KMS-11 (cell line): ENCODE results near the gene ANGEL2.

Source experiments
- H2AFZ ChIP-seq: fragments of 200-600 bp; sonication (generic); 2 replicates; pipeline ENCODE4 v1.6.1; 2016; ENCODE audit warnings: antibody characterized with exemption, mixed run types, low read depth
- H3K27ac ChIP-seq: fragments of 200-600 bp; sonication (generic); 2 replicates; pipeline ENCODE4 v1.6.1; 2016; ENCODE audit warnings: mild to moderate bottlenecking, mixed run types
- H3K27me3 ChIP-seq: fragments of 200-600 bp; sonication (generic); 2 replicates; pipeline ENCODE4 v1.6.1; 2017; ENCODE audit warnings: mild to moderate bottlenecking, low read depth, mixed run types, moderate library complexity; ENCODE audit not compliant: insufficient read depth
- H3K36me3 ChIP-seq: fragments of 200-600 bp; sonication (generic); 2 replicates; pipeline ENCODE4 v1.6.1; 2017; ENCODE audit warnings: mild to moderate bottlenecking, mixed run types; ENCODE audit not compliant: insufficient read depth
- H3K4me1 ChIP-seq: fragments of 200-600 bp; sonication (generic); 2 replicates; pipeline ENCODE4 v1.6.1; 2016; ENCODE audit warnings: mild to moderate bottlenecking, low read depth, mixed run types; ENCODE audit not compliant: poor library complexity, severe bottlenecking
- H3K4me2 ChIP-seq: fragments of 200-600 bp; sonication (generic); 2 replicates; pipeline ENCODE4 v1.7.0; 2016; ENCODE audit warnings: mild to moderate bottlenecking, mixed run types
- H3K4me3 ChIP-seq: fragments of 200-600 bp; sonication (generic); IDR thresholded peaks from 2 replicates; pipeline ENCODE4 v1.6.1; 2017; ENCODE audit warnings: low read depth, low read length, mixed read lengths; ENCODE audit not compliant: insufficient read depth
- H3K79me2 ChIP-seq: fragments of 200-600 bp; sonication (generic); 2 replicates; pipeline ENCODE4 v1.6.1; 2016; ENCODE audit warnings: low read depth, mixed run types; ENCODE audit not compliant: insufficient read depth
- H3K9ac ChIP-seq: fragments of 200-600 bp; sonication (generic); 2 replicates; pipeline ENCODE4 v1.6.1; 2016; ENCODE audit warnings: mild to moderate bottlenecking, mixed run types
- H4K20me1 ChIP-seq: fragments of 200-600 bp; sonication (generic); 2 replicates; pipeline ENCODE4 v1.6.1; 2016; ENCODE audit warnings: mild to moderate bottlenecking, mixed run types; ENCODE audit not compliant: insufficient read depth
- TF ChIP-seq, protein P1 (sequence below): fragments of 200-600 bp; sonication (generic); conservative IDR thresholded peaks from 2 replicates; pipeline ENCODE4 v1.6.1; 2017; ENCODE audit warnings: low read depth, mild to moderate bottlenecking, antibody characterized with exemption, low read length, moderate library complexity, mixed read lengths

The ANGEL2 gene

DNA sequence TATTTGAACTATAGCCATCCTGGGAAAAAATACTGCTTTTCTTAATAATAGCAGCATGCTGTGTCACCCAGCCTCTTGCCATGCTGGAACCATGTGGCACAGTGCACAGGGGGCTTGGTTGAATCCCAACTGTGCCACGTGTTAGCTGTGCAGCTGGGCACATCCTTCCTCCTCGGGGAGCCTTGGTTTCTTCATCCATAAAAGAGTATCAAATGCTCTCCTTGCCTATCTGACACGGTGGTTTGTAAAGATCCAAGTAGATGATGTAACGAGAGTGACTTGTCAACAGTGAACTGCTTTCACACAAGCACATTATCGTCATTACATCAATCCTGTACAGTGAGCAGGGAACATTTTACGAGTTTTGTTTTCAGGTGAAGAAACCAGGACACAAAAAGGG, 41.0 kb downstream of the ANGEL2 start:
- no peaks in the 10 kb centered on the region for H3K27me3 ChIP-seq
- no peak overlapping the region for H3K9ac ChIP-seq
- no peaks in the 10 kb centered on the region for H3K36me3 ChIP-seq

GRCh38 chr1:212973899-212974298, 41.8 kb downstream of the ANGEL2 start:
- H3K4me2 ChIP-seq = no peak overlapping the region
- TF ChIP-seq, protein P1, sequence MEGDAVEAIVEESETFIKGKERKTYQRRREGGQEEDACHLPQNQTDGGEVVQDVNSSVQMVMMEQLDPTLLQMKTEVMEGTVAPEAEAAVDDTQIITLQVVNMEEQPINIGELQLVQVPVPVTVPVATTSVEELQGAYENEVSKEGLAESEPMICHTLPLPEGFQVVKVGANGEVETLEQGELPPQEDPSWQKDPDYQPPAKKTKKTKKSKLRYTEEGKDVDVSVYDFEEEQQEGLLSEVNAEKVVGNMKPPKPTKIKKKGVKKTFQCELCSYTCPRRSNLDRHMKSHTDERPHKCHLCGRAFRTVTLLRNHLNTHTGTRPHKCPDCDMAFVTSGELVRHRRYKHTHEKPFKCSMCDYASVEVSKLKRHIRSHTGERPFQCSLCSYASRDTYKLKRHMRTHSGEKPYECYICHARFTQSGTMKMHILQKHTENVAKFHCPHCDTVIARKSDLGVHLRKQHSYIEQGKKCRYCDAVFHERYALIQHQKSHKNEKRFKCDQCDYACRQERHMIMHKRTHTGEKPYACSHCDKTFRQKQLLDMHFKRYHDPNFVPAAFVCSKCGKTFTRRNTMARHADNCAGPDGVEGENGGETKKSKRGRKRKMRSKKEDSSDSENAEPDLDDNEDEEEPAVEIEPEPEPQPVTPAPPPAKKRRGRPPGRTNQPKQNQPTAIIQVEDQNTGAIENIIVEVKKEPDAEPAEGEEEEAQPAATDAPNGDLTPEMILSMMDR = no peak
- H3K79me2 ChIP-seq = no peaks in the 10 kb centered on the region
- no peaks in the 10 kb centered on the region for H3K36me3 ChIP-seq
- H2AFZ ChIP-seq = no peak overlapping the region
- peaks cover 2% of the 10 kb centered on the region for H3K4me1 ChIP-seq
- no peak overlapping the region for H3K4me3 ChIP-seq
- no peak overlapping the region for H3K9ac ChIP-seq
- no peak overlapping the region for H3K27ac ChIP-seq
- no peaks in the 10 kb centered on the region for H4K20me1 ChIP-seq
- H3K27me3 ChIP-seq = no peaks in the 10 kb centered on the region

More for the DNA sequence above, 41.0 kb downstream of the ANGEL2 start:
- Histone ChIP-seq H3K4me1 (no peaks in the 10 kb centered on the region), H3K4me3 (no peak overlapping the region), H4K20me1 (no peaks in the 10 kb centered on the region), H3K27ac (no peak overlapping the region), H3K79me2 (no peaks in the 10 kb centered on the region), H2AFZ (no peak overlapping the region), H3K4me2 (no peak overlapping the region)
- TF ChIP-seq, protein P1 = no peak

DNA sequence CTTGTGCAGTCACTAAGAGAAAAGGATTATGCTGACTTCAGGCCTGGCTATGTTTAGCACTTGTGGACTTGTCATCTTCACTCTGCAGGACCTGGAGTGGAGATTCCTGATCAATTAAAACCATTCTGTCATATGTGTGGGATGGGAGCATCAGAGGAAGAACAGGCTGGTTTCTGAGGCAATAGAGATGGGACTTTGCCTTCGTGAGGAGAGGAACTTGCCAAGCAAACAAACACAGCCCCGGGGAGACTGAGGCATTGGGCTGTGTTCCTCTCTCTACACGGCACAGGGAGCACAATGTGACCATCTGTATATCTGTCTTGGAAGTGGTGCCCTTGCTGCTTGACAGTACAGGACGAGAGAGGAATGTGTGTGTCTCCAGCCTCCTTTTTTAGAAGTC, 42.2 kb downstream of the ANGEL2 start:
- no peak overlapping the region for H3K27ac ChIP-seq
- no peak overlapping the region for H3K9ac ChIP-seq
- no peaks in the 10 kb centered on the region for H3K36me3 ChIP-seq
- no peaks in the 10 kb centered on the region for H4K20me1 ChIP-seq
- H2AFZ ChIP-seq = no peak overlapping the region
- H3K79me2 ChIP-seq = no peaks in the 10 kb centered on the region
- H3K27me3 ChIP-seq = no peaks in the 10 kb centered on the region
- TF ChIP-seq, protein P1 = no peak
- H3K4me3 ChIP-seq = no peak overlapping the region
- no peak overlapping the region for H3K4me2 ChIP-seq
- peaks cover 6% of the 10 kb centered on the region for H3K4me1 ChIP-seq

DNA sequence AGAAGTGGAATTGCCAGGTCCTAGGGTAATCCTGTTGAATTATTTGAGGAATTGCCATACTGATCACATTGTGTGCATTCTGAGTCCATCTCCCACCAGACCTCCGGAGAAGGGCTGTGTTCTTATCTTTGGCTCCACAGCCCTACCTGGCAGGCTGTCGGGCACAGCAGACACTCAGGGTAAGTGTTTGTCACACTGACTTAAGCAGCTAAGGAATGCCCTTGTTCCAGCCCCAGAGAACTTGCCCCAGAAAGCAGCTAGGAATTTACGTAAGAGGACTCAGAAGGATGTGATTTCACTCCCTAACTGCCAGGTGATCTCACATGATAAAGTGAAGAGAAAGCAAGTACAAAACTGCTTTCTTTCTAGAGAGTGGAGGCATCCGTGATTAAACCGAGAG, 44.4 kb downstream of the ANGEL2 start:
- Histone ChIP-seq H3K4me1 (peaks cover 19% of the 10 kb centered on the region), H3K4me3 (no peak overlapping the region), H3K79me2 (no peaks in the 10 kb centered on the region), H3K36me3 (no peaks in the 10 kb centered on the region), H3K27ac (no peak overlapping the region), H3K9ac (no peak overlapping the region), H4K20me1 (no peaks in the 10 kb centered on the region), H2AFZ (no peak overlapping the region), H3K4me2 (no peak overlapping the region), H3K27me3 (no peaks in the 10 kb centered on the region)
- TF ChIP-seq, protein P1 = no peak

DNA sequence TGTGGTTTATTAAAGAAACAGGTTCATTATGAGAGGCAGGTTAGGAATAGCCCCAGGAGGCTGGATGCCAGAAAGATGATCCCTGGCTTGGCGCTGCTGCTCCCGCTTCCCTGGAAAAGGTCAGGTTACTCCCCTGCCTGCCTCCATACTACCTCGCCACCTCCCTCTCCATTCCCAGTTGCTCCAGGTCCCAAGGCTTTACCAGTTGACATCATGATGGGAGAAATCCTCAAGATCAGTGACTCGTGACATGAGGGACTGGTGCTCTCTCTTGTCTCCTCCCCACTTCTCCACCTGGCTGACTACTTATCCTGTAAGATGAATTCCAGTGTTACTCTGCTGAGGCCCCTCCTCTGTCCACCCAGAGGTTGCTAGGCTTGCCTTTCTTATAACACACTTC, 45.6 kb downstream of the ANGEL2 start:
- TF ChIP-seq, protein P1 = no peak
- H3K79me2 ChIP-seq = no peaks in the 10 kb centered on the region
- H2AFZ ChIP-seq = no peak overlapping the region
- H3K27ac ChIP-seq = no peak overlapping the region
- no peak overlapping the region for H3K9ac ChIP-seq
- H3K4me2 ChIP-seq = no peak overlapping the region
- no peaks in the 10 kb centered on the region for H3K36me3 ChIP-seq
- H3K27me3 ChIP-seq = no peaks in the 10 kb centered on the region
- H3K4me1 ChIP-seq = peaks cover 19% of the 10 kb centered on the region
- no peaks in the 10 kb centered on the region for H4K20me1 ChIP-seq
- H3K4me3 ChIP-seq = no peak overlapping the region
